K562 (cell line): ENCODE results near the gene CSF1. TPM values are rescaled to one million over a fixed set of nuclear protein-coding genes. Genes with fewer than 3 reads are reported as not detected.
A peak's percentile ranks its signal among the peaks of the same experiment; 100 is the strongest.

ENCODE experiments used
- DIDO1 ChIP-seq: fragments of 450-650 bp; IDR thresholded peaks from 2 replicates; pipeline ENCODE4 v1.6.1; 2016; ENCODE audit warnings: low read depth, missing biosample characterization, missing genetic modification characterization
- HIVEP1 ChIP-seq: fragments of 250-450 bp; sonication (Bioruptor Pico); IDR thresholded peaks from 2 replicates; pipeline ENCODE4 v1.4.0; 2020; ENCODE audit warnings: mild to moderate bottlenecking
- HNRNPL ChIP-seq: fragments of 200-400 bp; formaldehyde crosslinking; IDR thresholded peaks from 2 replicates; pipeline ENCODE4 v1.6.1; 2017; ENCODE audit warnings: low read depth, mild to moderate bottlenecking, low read length
- JUND ChIP-seq, 2 experiments: IDR thresholded peaks; 2 replicates in 1 of 2; 3 replicates in 1 of 2; pipeline ENCODE4 v1.6.1; 2011; ENCODE audit warnings: borderline replicate concordance in 2 of 2, low read depth in 2 of 2, low read length in 2 of 2, improper control_type of control experiment in 1 of 2, missing biosample characterization in 1 of 2, missing genetic modification characterization in 1 of 2, missing genetic modification reagents in 1 of 2
- RBBP5 ChIP-seq: fragments of 200-600 bp; sonication (generic); IDR thresholded peaks from 2 replicates; pipeline ENCODE4 v1.6.1; 2012; ENCODE audit warnings: borderline replicate concordance, mild to moderate bottlenecking, low read length, control low read depth, inconsistent platforms; ENCODE audit not compliant: insufficient read depth, poor library complexity, severe bottlenecking
- RBM22 ChIP-seq: fragments of 200-400 bp; formaldehyde crosslinking; IDR thresholded peaks from 2 replicates; pipeline ENCODE4 v1.6.1; 2018; ENCODE audit warnings: low read length, low read depth; ENCODE audit not compliant: poor library complexity, severe bottlenecking
- SMAD1 ChIP-seq: fragments of 150-350 bp; IDR thresholded peaks from 2 replicates; pipeline ENCODE4 v1.6.1; 2014; ENCODE audit warnings: low read length, low read depth; ENCODE audit not compliant: partially characterized antibody
- TBP ChIP-seq: optimal IDR thresholded peaks from 2 replicates; pipeline ENCODE3; 2011; ENCODE audit warnings: low read depth, low read length, improper control_type of control experiment
- TRIM28 ChIP-seq: fragments of 450-650 bp; IDR thresholded peaks from 2 replicates; pipeline ENCODE4 v1.6.1; 2017
- ZFP36 ChIP-seq: fragments of 150-350 bp; IDR thresholded peaks from 2 replicates; pipeline ENCODE4 v1.6.1; 2018; ENCODE audit warnings: low read length, low read depth; ENCODE audit not compliant: partially characterized antibody
- ZNF12 ChIP-seq: sonication (generic); formaldehyde crosslinking; IDR thresholded peaks from 2 replicates; pipeline ENCODE4 v1.4.0; 2020; ENCODE audit warnings: mild to moderate bottlenecking, missing genetic modification reagents
- polyA plus RNA-seq, 8 experiments: library from polyadenylated mRNA; depleted of rRNA in 4 of 8; stranded (reverse) in 5 of 8; unstranded in 3 of 8; fragments of >200 nt; fragmentation: Nextera tagmentation in 2 of 8; fragmentation: Illumina TruSeq in 1 of 8; extraction: Ambion mirVana in 2 of 8; extraction: Trizol in 1 of 8; gene quantifications; 2 replicates each; pipeline versions ENCODE4 v1.2.1 to v1.2.3, GENCODE V29; 2011 to 2014; ENCODE audit warnings: inconsistent platforms in 1 of 8, missing spikeins in 1 of 8
- total RNA-seq, 7 experiments: library from RNA; depleted of rRNA in 6 of 7; stranded (reverse); fragments of >200 nt in 6 of 7; fragmentation: Illumina TruSeq in 2 of 7; extraction: Trizol in 2 of 7; gene quantifications; 2 replicates each; pipeline versions ENCODE4 v1.2.1 to v1.2.3, GENCODE V29; 2011 to 2021; ENCODE audit warnings: low replicate concordance in 1 of 7
- TF ChIP-seq, protein P1 (sequence below): sonication (generic); formaldehyde crosslinking; IDR thresholded peaks from 2 replicates; pipeline ENCODE4 v1.8.0; 2022; ENCODE audit warnings: missing genetic modification reagents, mild to moderate bottlenecking, moderate library complexity, borderline replicate concordance
- TF ChIP-seq, protein P2 (sequence below), 2 experiments: fragments of 450-650 bp; IDR thresholded peaks; 2 replicates each; pipeline ENCODE4 v1.6.1; 2018; ENCODE audit warnings: mild to moderate bottlenecking in 2 of 2, low read depth in 1 of 2; ENCODE audit not compliant: partially characterized antibody in 2 of 2
- TF ChIP-seq, protein P3 (sequence below): fragments of 450-650 bp; formaldehyde crosslinking; IDR thresholded peaks from 2 replicates; pipeline ENCODE4 v1.4.0; 2020; ENCODE audit warnings: mild to moderate bottlenecking, moderate library complexity
- TF ChIP-seq, protein P4 (sequence below): IDR thresholded peaks from 2 replicates; pipeline ENCODE4 v1.6.1; 2014; ENCODE audit warnings: antibody characterized with exemption

The CSF1 gene
- total and polyA plus RNA-seq, 9 of the 15 experiments (the other 6 are each of a cell fraction or from before 2014, with no cell fraction given): 0.18 to 11.8 (median 2.8) TPM

DNA sequence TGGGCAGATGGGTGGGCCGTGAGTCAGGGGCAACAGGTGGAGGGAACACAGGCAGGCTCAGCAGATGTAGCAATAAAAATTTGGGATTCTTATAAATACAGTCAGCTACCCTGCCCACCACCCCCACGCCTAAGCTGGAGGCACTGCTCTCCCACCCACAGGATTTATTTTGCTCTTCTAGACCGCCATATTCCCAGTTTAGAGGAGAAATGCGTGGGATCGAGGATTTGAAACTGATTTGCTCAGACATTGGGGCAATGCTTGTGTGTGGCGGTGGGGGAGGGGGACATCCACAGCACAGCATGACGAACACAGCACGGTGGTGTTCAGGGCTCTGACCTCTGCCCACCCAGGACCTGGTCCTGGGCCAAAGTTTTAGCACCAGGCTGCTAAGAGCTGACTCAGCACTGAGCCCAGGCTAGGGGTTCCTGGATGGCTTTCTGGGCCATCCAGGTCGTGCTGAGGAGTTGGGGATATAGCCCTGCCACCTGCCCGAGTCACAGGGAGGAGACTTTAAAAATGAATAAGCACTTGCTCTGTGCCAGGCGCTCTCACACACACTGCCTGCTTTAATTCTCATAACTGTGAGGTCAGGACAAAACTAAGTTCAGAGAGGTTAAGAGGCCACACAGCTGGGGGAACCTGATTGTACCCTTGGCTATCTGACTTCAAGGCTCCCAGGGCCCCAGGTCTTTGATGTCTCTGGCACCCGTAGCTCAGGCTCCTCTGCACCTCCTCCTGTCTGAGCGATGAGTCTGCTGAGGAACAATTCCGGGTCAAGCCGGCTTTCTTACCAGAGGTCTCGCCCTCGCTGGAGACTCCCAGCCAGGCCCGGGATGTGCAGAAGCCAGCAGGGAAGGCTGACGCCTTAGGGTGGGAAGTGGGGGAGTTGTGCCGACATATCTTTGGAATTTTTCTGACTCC is 29.4 kb upstream of the CSF1 start (continued):
- TF ChIP-seq, protein P1, sequence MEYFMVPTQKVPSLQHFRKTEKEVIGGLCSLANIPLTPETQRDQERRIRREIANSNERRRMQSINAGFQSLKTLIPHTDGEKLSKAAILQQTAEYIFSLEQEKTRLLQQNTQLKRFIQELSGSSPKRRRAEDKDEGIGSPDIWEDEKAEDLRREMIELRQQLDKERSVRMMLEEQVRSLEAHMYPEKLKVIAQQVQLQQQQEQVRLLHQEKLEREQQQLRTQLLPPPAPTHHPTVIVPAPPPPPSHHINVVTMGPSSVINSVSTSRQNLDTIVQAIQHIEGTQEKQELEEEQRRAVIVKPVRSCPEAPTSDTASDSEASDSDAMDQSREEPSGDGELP (CRISPR knock-in tag): no peak
- TF ChIP-seq ZFP36: peak; percentile 10
- TF ChIP-seq, protein P2, sequence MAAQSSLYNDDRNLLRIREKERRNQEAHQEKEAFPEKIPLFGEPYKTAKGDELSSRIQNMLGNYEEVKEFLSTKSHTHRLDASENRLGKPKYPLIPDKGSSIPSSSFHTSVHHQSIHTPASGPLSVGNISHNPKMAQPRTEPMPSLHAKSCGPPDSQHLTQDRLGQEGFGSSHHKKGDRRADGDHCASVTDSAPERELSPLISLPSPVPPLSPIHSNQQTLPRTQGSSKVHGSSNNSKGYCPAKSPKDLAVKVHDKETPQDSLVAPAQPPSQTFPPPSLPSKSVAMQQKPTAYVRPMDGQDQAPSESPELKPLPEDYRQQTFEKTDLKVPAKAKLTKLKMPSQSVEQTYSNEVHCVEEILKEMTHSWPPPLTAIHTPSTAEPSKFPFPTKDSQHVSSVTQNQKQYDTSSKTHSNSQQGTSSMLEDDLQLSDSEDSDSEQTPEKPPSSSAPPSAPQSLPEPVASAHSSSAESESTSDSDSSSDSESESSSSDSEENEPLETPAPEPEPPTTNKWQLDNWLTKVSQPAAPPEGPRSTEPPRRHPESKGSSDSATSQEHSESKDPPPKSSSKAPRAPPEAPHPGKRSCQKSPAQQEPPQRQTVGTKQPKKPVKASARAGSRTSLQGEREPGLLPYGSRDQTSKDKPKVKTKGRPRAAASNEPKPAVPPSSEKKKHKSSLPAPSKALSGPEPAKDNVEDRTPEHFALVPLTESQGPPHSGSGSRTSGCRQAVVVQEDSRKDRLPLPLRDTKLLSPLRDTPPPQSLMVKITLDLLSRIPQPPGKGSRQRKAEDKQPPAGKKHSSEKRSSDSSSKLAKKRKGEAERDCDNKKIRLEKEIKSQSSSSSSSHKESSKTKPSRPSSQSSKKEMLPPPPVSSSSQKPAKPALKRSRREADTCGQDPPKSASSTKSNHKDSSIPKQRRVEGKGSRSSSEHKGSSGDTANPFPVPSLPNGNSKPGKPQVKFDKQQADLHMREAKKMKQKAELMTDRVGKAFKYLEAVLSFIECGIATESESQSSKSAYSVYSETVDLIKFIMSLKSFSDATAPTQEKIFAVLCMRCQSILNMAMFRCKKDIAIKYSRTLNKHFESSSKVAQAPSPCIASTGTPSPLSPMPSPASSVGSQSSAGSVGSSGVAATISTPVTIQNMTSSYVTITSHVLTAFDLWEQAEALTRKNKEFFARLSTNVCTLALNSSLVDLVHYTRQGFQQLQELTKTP (IDR thresholded peaks at IDR 0.05; ENCODE audit: low read depth in 1 of 2, partially characterized antibody in 2 of 2): no peak
- TF ChIP-seq TBP: peak; percentile 13
- no peak for TF ChIP-seq RBBP5
- no peak for TF ChIP-seq TRIM28
- TF ChIP-seq SMAD1: no peak
- TF ChIP-seq DIDO1: no peak
- no peak for TF ChIP-seq JUND (IDR thresholded peaks at IDR 0.05; ENCODE audit: borderline replicate concordance, low read depth, low read length)
- TF ChIP-seq JUND (tag; IDR thresholded peaks at IDR 0.05; ENCODE audit: borderline replicate concordance, low read depth, low read length): no peak
- TF ChIP-seq, protein P3, sequence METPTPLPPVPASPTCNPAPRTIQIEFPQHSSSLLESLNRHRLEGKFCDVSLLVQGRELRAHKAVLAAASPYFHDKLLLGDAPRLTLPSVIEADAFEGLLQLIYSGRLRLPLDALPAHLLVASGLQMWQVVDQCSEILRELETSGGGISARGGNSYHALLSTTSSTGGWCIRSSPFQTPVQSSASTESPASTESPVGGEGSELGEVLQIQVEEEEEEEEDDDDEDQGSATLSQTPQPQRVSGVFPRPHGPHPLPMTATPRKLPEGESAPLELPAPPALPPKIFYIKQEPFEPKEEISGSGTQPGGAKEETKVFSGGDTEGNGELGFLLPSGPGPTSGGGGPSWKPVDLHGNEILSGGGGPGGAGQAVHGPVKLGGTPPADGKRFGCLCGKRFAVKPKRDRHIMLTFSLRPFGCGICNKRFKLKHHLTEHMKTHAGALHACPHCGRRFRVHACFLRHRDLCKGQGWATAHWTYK (CRISPR knock-in tag): no peak
- TF ChIP-seq, protein P4, sequence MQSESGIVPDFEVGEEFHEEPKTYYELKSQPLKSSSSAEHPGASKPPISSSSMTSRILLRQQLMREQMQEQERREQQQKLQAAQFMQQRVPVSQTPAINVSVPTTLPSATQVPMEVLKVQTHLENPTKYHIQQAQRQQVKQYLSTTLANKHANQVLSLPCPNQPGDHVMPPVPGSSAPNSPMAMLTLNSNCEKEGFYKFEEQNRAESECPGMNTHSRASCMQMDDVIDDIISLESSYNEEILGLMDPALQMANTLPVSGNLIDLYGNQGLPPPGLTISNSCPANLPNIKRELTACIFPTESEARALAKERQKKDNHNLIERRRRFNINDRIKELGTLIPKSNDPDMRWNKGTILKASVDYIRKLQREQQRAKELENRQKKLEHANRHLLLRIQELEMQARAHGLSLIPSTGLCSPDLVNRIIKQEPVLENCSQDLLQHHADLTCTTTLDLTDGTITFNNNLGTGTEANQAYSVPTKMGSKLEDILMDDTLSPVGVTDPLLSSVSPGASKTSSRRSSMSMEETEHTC: no peak
- no peak for TF ChIP-seq RBM22
- no peak for TF ChIP-seq HNRNPL
- no peak for TF ChIP-seq ZNF12 (CRISPR knock-in tag)
- no peak for TF ChIP-seq HIVEP1 (CRISPR knock-in tag)
